D341Med (cell line): Measurements from ENCODE around the gene MTA3.

Experiments used
- DNase-seq: peaks from one replicate; pipeline ENCODE4 v3.0.0; 2012; ENCODE audit warnings: low spot score

Gene MTA3

GRCh38 chr2:42762823-42763804 is 194.7 kb downstream of the MTA3 start:
- no peak for DNase-seq

DNA sequence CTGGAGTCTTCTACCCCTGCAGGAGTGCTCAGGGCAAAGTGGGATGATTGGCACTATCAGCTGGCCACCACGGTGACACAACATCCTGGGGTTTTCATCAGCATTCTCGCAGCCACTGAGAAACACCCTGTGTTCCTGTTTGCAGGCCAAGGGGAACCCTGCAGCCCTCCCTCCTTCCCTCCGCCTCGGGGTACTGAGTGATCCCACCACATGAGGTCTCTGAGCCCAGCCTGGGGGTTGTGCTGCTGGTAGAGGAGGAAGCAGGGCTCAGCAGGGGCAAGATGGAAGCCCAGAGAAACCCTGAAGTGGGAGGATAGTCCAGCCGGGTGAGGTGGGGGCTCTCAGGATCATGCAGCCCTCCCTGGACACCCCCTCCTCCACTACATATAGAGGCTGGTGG is 195.7 kb downstream of the MTA3 start, which contains the start of gene OXER1:
OXER1 (minus strand) TSS at position 40 of the 400 bp plus-strand sequence. CDS start 73 bp downstream, outside the sequence.
- no peak for DNase-seq

DNA sequence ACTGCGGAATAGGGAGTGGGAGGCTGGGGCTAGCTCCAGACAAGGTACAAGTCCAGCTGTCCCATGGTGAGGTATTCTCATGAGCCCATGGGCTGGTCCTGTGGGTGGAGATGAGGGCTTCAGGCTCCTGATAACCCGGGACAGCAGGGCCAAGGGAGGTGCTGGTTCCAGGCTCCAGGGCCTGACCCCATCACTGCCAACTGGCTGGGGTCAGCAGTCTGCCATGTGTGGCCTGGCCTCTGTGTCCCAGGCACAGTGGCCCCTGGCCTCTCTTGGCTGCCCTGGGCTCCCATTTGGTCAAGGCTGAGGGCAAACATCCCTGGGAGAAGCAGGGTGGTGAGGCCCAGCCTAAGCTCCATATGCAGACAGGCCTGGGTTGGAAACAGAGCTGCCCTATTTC is 196.5 kb downstream of the MTA3 start:
- no peak for DNase-seq

GRCh38 chr2:42765686-42766085 is 197.3 kb downstream of the MTA3 start:
- DNase-seq = no peak

DNA sequence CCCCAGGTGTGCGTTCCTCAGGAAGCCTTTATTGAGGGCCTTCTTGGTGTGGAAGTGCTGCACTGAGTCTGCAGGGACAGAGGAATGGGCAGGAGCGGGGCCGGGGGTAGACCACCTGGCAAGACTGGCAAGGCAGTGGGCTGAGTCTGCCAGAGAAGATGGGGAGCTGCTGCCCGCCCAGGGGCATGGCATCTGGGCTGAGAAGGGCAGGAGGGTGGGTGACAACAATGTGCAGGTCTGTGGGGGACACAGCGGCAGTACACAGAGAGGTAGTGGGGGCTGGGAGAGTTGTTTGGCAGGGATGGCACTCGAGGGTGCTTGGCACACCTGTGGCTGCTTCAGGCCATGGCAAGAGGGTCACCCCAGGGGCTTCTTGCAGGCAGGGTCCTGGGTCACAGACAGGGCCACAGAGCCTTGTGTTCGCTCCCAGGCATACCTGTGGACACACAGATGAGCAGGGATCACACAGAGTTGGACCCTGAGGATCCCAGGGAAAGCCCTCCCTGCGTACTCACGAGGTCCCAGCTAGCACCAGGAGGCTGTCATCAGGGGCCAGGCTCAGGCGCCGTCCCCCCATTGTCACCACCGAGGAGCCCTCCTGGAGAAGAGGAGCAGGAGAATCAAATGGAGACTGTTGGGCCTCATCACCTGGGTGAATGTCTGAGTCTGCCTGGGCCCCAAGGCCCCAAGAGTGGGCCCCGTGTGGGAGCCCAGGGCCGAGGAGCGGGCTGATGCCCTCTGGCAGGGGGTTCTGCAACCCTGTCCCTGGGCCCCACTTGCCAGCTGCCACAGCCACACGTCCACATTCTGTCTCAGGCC is 198.9 kb downstream of the MTA3 start:
- no peak for DNase-seq

GRCh38 chr2:42767899-42768705 is 199.7 kb downstream of the MTA3 start:
- DNase-seq = no peak

GRCh38 chr2:42768706-42769256 is 200.3 kb downstream of the MTA3 start:
- DNase-seq = no peak

- DNase-seq = no peak
Measured at GRCh38 chr2:42769583-42770287, 201.3 kb downstream of the MTA3 start.

DNA sequence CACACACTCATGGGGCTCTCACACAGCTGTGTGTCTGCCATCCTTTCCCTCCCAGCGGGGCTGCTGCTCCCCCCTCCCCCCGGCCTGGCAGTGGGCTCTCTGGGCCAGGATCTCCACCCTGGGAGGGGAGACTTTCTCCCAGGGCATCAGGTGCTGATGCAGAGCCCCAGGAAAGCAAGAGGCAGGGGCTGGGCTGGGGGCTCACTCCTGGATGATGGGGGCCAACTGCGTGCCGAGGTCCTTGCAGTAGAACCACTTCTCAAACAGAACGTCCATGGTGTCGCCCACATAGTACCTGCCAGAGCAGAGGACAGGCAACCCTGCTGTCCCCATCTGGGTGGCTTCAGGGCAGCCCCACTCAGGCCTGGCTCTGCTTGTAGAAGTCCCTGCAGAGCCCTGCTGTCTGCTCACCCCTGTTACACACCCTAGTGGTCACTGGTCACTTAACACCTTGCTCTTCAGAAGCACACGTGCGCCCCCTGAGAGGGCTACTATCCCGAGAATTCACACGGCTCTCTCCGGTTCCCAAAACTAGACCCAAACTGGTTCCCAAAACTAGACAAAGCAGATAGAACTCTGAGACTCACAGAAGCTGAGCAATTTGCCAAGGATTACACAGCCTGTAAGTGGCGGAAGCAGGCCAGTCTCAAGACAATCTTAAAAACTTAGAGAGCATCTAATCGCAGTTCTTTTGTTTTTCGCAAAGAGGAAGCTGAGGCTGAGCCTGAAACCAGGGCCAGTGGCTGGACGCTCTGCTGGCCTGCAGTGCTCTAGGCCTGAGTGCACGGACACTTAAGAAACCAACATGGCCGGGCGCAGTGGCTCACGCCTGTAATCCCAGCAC is 202.1 kb downstream of the MTA3 start:
- no peak for DNase-seq

DNA sequence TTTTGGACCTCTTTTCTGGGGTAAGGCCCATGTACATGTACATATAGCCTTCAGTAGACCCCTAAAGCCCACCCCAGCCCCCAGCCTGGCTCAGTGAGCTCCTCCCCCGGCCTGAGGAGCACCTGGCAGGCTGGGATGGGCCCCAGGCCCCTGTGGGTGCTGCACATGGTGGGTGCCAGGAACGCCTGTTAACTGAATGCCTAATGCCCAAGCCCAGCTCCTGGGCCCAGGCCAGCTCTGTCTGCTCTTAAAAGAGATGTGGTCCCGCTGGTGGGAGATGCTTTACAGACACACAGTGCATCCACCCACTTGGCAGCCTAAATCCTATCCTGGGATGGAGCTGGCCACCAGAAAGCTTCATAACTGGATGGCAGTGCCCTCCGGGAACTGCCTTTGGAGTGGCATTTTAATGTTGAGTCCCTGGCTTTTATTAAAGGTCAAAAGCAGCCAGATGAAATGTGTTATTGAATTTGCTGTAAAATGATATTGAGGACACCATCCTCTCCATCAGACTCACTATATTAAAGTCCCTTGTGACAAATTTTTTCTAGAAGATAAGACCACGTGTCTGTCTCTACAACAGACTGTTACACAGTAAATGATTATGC is 203.2 kb downstream of the MTA3 start:
- no peak for DNase-seq

DNA sequence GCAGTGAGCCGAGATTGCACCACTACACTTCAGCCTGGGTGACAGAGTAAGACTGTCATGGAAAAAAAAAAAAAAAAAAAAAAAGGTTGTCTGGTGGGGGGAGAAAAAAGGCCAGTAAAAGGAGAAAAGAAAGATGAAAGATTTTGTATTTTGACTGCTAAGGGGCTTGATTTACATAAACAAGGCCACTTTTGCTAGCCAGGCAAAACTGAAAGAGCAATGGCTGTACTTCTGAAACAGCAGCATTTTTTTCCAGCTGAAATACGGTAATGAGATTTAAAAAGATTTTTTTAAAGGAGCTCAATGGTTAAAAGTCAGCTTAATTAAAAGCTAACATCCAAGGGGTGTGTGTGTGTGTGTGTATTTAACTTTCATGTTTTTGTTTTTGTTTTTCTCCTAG is 206.8 kb downstream of the MTA3 start:
- DNase-seq = no peak

- no peak for DNase-seq
Measured at GRCh38 chr2:42775810-42776209, 207.4 kb downstream of the MTA3 start.

GRCh38 chr2:42777883-42778805 is 209.7 kb downstream of the MTA3 start:
- no peak for DNase-seq

DNA sequence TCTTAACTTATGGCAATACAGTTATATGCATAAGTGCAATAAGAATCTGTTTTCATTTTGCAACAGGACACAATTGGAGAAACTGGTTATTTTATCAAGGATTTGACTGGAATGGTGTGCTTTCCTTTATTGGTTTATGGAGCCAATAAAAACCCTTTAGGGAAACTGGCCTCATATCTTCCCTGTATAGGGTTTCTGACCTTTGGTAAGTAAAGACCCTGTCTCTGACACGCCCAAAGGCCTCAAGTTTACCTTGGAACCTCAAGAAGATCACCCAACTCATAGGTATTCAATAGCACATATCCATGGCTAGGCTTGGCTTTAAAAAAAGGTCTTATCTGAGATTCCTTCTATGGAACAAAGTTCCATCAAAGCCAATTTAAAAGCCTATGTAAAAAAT is 212.7 kb downstream of the MTA3 start:
- DNase-seq = no peak

DNA sequence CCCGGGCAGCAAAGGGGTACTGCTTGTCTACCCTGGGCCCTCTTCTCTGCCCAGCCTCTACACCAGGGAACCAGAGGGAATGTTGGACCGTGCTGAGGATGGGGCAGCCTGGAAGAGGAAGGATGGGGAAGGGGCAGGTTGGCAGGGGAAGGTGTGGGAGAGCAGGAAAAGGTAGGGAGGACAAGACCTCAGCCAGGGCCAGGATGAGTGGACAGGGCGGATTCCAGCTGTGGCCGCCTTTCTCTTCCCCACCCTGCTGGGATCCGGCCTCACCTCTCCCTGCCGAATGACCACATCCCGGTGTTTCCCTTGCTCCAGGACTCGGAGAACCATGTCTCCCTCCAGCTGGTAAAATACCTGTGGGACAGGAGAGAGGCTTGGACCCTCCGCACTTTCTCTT is 215.1 kb downstream of the MTA3 start:
- no peak for DNase-seq

DNA sequence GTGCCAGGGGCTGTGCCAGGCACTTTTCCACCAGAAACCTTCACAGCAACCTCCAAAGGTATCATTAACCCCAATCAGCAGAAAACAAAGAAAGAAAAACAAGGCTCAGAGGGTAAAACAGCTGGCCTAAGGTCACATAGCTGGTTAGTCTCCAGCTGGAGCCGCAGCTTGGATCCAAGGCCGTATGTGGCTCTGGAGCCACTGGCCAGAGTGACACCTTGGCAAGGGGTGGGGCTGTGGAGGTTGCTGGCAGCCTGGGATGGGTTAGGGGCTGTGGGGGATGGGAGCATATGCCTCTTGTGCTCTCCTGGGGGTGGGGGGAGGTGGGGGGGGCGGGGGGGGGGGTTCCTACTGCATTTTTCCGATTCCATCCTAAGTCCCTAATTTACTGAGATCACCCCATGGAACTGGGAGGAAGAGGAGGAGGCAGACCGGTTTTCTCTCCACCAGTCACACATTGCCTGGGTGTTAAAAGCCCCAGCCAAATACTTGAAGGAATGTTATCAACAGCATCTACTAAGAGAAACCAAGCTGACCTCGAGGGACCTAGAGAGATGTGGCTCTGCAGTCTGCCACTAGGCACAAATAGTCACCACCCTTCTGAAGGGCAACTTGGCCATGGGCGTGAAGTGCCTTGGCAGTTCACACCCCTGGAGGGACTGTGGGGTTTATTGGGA is 215.9 kb downstream of the MTA3 start:
- no peak for DNase-seq

DNA sequence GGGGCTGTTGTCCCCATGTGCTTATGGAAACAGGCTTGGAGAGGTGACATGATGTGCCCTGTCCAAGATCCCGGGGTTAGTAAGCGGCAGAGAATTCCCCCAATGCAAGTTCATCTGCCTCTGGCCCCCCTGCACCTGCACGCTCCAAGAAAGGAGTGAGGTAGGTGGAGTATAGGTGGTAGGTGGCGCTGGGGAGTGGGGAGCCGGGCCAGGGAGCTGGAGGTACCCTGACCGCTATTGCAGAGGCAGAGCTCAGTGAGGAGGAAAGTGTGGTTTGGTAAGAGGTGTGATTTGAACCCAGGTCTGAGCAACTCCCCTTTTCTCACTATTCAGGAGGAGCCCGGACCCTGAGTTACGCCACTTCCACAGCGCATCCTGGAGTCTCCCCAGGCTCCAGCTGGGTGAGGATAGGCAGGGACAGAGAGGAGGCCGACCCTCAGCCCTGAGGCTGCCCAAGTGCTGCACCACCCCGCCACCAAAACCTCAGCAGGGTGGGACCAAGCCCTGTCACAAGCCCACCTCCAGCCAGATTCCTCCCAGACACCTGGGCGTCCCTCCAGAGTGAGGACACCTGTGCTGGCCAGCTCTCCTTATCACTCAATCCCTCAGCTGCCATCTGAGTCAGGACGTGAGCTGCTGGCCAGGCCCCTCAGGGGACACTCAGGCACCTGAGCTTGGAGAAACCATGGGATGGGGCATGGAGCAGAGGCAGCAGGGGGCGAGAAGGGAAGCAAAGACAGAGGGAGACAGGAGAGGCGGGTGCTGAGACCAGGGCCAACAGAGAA is 218.3 kb downstream of the MTA3 start:
- no peak for DNase-seq
